Measurements from ENCODE around the gene GCC2.

DNA sequence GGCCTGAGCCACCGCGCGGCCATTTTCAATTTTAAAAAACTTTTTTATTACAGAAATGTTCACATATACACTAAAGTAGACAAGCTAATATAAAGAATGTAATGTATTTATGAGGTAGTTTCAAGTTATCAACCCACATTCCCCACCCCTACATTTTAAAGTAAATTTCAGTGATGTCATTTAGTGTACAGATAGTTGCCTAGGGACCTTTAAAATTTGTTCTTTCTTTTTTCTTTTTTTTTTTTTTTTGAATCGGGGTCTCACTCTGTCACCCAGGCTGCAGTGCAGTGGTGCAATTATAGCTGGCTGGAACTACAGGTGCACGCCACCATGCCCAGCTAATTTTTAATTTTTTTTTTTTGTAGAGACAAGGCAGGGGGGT lies 82.7 kb downstream of the GCC2 start:
- TF ChIP-seq CTCF (IDR thresholded peaks at IDR 0.05): no peak
- no peak for TF ChIP-seq POLR2A (IDR thresholded peaks at IDR 0.05; ENCODE audit: low read depth)
